GM19324 (cell line): ENCODE measurements around the gene VPS8.

ENCODE experiments used
- ATAC-seq: cut with Tn5 transposase; IDR thresholded peaks from one replicate; pipeline ENCODE4 v1.9.1; 2021; ENCODE audit warnings: mild to moderate bottlenecking, moderate library complexity; ENCODE audit not compliant: unreplicated experiment, low FRiP score

Gene VPS8

DNA sequence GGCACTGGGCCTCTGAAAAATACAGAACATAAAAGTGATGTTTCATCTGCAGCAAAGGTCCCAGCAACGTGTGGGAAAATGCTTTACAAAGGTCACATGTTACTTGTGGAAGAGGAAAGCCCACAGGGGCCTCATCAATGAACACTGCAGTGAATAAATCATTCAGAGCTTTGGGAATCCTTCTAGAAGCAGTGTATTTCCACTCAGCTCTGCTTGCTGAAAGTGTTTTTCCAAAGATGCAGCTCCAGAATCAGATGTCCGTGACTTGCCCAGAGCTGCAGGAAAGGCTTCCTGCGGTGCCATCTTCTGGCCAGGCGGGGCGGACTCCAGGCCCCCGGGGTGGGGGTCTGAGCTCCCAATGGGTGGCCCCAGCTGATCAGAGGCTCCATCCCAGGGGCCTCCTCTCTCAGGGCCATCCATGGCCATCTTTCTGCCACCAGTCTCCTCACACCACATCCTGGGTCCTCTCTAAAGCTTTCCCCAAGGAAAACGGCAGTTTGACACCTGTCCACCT, 259.4 kb downstream of the VPS8 start:
- ATAC-seq = no peak

DNA sequence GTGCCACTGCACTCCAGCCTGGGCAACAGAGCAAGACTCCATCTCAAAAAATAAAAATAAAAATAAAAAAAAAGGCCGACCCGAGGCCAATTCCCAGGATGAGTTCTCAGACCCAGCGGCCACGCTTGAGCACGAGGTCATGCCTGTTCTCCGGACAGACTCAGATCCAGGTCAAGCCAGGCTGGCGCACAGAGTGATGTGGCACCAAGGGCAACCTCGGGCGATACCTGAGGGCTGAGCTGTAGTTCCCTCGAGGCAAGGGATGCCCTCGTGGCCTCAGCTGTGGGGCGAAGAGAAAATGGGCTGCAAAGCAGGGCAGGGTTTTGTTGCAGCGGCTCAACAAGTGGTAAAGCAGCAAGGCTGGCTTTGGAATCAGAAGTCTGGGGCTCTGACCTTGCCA, 263.6 kb downstream of the VPS8 start:
- no peak for ATAC-seq

DNA sequence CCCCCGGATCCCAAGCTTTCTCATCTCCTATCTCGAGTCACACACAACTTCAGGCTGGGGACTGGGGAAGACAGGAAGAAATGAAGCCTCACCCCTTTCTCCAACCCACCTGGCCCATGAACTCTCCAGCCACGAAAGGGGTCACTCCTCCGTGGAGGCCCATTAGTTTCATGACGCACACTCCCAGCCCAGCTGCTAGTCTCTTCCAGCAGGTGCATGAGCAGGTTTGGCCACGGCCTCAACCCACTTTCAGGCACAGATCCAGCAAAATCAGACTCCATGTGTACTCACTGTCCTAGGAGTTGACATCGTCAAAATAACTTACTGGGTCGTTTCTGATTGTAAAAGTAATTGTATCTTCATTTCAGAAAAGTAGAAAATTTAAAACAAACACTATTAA, 264.3 kb downstream of the VPS8 start:
- no peak for ATAC-seq

DNA sequence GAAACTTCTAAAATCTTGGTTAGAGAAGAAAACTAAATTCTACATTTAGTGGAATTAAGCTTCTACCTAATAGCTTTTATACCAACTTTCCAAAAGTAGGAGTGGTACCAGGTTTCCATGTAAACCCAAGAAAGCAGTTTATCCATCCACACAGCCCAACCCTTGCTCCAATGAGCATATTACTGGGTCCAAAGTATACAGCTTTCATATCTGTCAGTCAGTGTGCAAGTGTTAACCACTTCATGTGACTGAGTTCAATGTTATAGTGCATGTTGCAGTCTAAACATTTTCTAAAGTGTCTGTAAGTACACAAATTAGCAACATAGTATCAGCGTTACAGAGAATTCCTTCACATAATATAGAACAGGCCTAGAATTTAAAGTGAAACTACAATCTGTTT, 267.7 kb downstream of the VPS8 start:
- no peak for ATAC-seq

DNA sequence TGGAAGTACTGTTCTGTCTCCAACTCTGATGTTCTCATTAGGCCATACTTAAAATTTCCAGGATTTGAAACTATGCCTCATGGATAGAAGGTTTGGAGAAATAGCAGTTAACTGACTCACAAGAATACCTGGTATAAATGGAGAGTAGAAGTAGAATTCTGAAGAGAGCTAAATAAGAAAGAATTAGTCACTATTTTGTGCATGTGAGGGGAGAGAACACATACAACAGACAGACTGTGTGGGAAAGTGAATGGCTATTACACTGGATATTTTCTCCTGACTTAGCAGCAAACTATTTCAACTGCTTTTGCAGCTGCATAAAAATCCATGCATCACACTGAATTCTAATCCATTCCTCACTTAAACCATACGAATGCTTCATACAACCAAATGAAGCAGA, 269.6 kb downstream of the VPS8 start:
- no peak for ATAC-seq

DNA sequence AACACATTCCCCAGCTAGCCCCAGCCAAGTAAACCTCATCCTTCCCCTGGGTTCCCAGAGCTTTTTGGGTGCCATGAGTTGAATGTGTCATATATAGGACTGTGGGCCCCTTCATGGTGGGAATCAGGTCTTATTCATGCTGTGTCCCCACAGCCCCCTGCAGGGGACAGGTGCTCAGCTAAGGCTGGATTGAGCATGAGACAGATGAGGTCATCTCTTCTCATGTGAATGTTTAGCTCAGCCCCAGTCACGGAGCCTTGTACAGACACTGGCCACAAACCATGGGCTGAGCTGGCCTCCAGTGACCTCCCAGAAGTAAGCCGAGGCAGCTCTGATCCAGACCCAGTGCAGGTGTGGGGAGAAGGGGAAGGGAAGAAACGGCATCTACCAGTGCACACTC, 270.2 kb downstream of the VPS8 start:
- no peak for ATAC-seq

DNA sequence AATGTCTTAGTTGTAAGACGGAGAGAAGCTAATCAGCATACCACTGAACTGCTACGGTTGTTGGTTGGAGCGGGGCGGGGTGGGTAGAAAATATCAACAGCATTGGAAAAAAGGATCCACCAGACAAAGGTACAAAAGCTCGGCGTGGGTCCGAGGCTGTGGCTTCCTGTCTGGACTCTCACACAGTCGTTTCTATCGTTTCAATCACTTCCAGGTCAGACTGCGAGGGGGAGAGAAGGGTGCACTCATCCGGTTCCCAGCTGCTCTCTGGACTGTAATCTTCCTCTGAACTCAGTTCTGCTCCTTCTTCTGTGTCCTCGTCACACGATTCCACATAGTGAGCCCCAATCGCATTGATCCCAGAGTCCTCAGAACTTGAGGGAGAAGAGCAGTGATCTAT, 270.9 kb downstream of the VPS8 start:
- no peak for ATAC-seq

DNA sequence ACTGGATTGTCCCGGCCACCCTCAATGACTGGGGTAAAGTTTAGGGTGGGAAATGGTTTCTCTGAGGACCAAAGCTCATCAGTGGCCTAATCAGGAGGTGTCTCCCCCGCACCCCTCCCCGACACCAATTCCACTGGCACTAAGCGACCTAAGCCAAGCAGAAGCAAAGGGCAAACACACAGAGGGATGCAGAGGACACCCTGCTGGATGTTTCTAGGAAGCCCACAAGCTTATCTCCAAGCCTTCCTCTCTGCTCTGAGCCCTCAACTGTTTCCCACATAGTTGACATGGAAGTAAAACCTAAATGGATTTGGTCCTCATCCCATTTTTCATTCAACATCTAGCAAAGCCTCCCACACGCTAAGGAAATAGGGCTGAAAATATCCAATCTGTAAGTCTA, 272.4 kb downstream of the VPS8 start:
- no peak for ATAC-seq

DNA sequence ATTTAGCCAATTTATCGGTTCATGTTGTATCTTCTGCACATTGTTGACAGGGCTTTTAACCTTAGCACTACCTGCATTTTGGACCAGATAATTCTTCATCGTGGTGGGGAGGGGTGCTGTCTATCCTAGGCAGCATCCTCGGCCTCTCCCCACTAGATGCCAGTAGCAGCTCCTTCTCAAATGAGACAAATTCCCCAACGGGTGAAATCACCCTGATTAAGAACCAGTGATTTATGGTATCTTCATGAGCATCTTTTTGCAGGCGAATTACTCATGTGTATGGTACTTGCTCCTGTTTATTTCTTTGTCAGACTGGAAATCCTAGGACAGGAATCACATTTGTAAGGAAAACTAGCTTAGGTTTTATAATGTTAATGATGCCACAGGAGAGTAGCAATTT, 272.9 kb downstream of the VPS8 start:
- ATAC-seq = no peak

DNA sequence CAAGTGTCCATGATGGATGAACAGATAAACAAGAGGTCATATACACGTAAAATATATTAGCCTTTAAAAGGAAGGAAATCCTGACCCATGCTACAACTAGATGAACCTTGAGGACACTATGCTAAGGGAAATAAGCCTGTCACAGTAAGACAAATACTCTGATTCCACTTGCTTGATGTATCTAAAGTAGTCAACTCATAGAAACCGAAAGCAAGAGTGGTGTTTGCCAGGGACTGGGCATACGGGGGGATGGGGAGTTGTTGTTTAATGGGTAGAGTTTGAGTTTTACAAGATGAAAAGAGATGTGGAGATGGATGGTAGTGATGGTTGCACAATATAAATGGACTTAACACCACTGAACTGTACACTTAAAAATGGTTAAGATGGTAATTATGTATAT, 275.5 kb downstream of the VPS8 start:
- ATAC-seq = no peak

DNA sequence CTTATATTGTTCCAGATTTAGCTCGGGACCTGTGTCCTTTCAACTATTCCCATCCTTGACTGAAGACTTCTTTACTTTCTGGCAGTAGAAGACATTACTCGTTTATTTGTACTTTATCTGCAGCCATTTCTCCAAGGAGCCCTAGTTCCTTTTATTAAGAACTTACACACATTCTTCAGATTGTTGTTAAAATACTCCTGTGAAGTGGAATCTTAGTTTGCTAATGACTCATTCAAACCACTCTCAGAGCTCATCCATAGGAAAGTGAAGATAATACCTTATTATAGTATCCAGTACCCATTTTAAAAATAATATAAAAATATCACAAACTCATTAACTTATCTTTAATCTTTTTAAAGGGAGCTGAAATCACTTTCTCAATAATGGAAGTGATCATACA, 277.4 kb downstream of the VPS8 start:
- no peak for ATAC-seq

DNA sequence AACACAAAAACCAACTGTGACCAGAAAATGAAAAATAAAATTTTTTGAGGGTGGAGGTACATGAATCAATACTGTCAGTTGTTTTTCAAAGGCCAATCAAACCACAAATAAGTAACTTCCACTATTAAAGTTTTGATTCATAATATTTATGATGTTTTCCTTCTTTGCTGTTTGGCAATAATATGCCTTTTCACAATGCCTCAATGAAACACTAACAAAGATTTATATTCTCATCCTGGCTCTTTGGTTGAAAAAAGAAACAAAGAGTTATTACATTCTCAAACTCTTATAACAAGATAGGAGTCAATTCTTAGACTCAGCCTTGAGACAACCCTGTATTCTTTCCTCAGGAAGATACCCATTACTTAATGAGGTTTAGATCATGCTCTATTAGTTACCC, 277.8 kb downstream of the VPS8 start:
- no peak for ATAC-seq

DNA sequence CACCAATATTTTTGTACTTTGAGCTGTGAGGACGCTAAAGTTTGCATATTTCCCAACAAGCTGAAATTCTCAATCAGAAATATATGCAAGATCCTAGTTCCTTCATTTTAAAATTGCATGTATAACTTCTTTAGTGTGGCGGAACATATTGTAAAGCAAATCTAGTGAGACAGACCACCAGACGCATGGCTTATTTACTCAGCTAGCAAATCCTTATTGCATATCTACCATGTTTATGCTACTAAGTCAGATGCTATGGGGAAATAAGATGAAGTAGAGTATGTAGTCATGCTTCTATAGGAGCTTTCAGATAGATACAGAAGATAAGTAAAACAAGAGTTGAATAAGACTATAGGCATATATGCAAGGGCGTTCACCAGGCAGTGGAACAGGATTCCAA, 278.8 kb downstream of the VPS8 start:
- ATAC-seq = no peak

DNA sequence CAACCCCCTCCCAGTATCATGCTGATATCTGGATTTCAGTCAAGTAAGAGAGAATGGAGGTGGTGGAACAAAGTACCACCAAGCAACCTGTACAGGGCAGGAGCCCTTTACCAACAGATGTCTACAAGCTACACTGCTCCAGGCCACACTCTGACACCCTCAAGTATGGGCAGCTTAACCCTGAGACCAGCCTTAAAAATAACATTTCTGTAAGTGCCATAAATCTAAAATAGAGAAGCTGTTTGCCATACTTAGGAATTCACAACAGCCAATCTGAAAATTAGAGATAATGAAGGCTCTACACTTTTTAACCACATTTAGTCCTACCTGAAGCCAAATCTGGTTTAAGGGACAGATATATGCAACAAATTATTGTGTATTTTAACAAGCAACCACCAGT, 281.1 kb downstream of the VPS8 start:
- no peak for ATAC-seq

DNA sequence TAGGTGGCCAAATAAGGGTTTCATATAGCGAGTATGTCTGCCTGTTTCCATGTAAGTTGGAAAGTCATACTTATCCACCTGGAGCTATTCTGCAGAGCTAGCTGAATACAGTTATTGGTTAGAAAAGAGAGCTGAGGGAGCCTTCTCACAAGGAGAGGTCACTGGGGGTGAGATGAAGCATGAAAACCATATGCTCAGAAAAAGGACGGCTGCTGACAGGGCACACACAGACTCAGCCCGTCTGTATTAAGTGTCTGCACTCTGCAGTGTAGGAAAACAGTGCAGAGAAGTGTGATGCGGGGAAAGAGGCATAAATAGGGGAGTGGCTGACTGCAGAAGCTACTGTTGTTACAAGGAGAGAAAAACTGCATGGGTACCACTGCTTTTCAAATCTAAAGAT, 282.7 kb downstream of the VPS8 start:
- no peak for ATAC-seq
